Stimulated activated CD8-positive, alpha-beta memory T cell treated with anti-CD3 and anti-CD28 coated beads, Interleukin-12 subunit alpha, Interleukin-12 subunit beta, amount 100 ng/mL, for 4 hours (primary cell): ENCODE data around the gene AGTR1.

Experiments
- DNase-seq: peaks from one replicate; pipeline ENCODE4 v3.0.0-alpha.2; 2020; ENCODE audit warnings: low read depth

AGTR1 gene

DNA sequence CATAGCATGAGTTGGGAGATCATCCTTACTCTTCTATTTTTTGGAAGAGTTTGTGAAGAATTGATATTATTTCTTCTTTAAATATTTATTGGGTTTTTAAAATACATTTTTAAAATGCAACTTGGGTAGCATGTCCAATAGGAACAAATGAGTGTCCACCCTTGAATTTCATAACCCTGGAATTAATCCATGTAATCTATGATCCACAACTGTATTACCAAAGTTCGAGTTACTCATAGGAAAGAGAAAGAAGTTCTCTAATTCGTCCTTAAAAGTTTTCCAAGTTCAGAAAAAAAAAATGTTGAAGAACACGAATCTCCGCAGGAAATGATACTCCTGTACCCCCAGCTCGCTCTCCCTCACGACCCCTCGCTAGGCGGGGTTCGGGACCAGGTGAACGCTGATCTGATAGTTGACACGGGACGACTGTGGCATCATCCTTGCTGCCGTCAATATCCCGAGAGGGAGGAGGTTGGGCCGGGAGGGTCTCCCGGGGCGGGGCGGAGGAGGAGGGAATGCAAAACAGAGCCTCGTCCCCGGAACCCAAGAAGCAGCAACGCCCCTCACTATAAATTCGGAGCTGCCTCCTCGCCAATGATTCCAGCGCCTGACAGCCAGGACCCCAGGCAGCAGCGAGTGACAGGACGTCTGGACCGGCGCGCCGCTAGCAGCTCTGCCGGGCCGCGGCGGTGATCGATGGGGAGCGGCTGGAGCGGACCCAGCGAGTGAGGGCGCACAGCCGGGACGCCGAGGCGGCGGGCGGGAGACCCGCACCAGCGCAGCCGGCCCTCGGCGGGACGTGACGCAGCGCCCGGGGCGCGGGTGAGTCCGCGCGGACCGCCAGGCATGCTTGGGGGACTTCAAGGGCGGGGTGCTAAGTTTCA, at the start of gene AGTR1:
AGTR1 (plus strand) TSS at position 598 of the 884 bp plus-strand sequence. CDS start 43,133 bp downstream, outside the sequence.
- no peak for DNase-seq

DNA sequence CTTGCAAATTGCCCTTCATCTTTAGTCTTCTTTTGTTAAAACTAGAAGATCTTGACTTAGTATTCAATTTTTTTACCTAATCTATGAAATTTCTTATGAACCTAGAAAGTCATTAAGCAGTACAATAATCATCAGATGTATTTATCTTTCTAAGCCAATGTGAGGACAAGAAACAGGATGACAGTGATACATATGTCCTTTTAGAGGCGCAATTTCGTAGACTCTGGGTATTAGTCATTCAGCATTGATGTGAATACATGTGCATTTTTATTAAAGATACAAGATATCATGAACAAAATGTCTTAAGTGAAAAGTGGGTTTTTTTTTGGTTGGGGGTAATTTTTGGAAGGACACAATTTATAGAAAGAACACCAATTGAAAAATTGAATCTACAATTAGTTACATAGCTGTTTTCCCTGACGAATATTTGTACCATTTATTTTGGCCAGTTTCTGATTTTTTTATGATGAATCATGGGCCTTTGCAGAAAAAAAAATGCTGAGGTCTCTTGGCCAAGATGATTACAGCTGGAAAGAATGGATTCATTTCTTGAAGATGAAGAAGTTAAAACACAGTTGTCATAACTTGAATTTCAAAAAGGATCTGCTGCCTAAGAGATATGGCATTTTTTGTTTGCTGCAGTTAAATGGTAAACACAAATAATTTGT, 48.9 kb upstream of the AGTR1 start:
- no peak for DNase-seq

GRCh38 chr3:148651549-148651948, 46.2 kb upstream of the AGTR1 start:
- DNase-seq, result no peak

GRCh38 chr3:148654433-148654832, 43.3 kb upstream of the AGTR1 start:
- DNase-seq, result no peak

- no peak for DNase-seq
Measured at GRCh38 chr3:148657470-148657869, 40.2 kb upstream of the AGTR1 start.

DNA sequence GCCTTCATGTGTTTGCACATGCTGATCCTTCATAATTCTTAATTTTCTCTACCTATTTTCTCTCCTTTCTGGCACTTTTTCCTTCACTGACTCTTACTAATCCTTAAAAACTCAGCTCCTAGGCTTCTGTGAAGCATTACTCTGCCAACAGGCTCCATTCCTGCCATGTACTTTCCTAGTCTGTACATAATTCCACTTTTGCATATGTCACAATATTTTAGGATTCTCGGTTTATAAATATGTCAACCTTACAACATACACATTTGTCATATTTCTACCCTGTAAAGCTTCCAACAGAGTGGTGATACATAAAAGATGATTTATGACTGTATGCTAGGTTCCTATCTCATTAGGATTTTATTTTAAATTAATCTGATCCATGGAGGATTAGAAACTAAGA, 38.2 kb upstream of the AGTR1 start:
- no peak for DNase-seq

DNA sequence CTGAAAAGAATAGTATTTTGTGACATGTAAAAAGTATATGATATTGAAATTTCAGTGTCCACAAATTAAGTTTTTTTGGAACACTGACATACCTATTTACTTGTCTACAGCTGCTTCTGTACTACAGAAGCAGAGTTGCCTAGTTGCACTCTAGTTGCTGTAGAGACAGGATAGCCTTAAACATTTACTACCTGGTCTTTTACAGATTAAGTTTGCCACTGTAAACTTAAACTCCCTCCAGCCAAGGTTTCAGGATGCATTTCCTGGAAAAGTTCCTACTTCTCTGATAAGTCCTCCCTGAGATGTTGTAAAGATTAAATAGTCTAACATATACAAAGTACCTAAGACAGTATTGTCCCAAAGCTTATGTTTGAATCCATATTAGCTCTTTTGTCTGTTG, 17.4 kb upstream of the AGTR1 start:
- no peak for DNase-seq

DNA sequence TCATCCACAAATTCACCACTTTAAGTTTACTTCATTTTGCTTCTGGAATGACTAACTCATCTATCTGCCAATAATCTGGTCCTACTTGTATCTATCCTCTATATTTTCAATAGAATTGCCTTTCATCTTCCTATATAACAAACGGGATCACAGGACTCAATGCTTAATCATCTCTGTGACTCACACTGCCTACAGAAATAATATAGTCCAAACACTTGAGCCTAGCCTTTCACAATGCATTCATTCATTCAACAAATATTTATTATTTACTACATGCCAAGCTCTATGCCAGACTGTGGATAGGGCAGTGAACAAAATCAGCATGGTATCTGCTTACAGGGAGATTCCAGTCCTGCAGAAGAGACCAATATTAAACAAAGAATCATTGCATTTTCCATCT, 16.6 kb upstream of the AGTR1 start:
- no peak for DNase-seq

GRCh38 chr3:148682997-148683396, 14.7 kb upstream of the AGTR1 start:
- no peak for DNase-seq

DNA sequence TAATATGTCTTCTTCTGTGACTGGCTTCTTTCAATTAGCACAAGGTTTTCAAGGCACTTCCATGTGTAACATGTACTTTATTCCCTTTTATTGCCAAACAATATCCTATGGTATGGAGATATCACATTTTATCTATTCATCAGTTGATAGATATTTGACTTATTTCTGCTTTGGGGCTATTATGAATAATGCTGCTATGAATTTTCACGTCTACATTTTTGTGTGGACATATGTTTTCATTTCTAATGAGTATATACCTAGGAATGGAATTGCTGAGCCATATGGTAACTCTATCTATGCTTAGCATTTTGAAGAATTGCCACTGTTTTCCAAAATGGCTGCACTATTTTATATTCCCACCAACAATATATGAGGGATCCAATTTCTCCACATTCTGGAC, 3.6 kb upstream of the AGTR1 start:
- DNase-seq, result no peak

DNA sequence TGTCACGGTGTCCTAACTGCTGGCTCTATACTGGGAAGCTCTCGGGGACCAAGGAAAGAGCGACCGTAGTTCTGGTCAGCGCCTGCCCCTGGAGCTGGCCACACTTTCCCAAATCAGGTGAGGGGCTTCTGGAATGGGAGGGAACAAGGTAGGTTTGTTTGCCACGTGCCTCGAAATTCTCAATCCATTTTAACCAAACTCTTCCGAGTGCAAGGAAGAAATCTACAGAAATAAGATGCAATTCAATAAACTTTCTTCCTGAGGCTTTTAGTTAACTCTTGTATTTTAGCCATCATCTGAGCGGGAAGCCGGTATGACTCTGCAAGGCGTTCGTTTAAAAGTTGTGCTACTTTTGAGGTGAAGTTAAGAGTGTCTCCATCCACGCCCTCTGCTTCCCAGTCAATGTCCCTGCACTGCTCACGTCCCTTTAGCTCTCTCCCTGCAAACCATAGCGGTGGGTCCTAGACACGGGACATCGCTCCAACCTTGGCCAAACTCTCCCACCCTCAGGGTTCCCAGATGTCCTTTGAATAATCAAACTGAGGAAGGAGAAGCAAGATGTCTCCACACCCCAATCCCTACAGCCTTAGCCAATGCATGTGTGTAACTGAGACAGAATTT, 597 bp downstream of the AGTR1 start:
- DNase-seq, result no peak

DNA sequence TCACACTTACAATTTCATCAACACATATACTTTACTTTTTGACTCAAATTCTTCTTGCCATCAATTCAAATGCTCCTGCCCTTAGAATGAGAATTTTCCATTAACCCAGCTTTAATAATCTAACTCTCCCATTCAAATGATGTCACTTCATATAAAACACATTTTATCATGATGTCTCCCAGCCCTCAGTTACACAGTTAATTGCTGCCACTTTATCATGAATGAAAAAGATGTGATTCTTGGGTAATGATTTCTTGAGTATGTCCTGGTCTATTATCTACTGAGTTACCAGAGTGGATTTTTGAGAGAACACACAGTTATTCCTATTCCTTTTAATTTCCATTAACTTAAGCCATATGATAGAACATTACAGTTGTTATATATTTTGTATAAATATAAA, 7.6 kb downstream of the AGTR1 start:
- no peak for DNase-seq

DNA sequence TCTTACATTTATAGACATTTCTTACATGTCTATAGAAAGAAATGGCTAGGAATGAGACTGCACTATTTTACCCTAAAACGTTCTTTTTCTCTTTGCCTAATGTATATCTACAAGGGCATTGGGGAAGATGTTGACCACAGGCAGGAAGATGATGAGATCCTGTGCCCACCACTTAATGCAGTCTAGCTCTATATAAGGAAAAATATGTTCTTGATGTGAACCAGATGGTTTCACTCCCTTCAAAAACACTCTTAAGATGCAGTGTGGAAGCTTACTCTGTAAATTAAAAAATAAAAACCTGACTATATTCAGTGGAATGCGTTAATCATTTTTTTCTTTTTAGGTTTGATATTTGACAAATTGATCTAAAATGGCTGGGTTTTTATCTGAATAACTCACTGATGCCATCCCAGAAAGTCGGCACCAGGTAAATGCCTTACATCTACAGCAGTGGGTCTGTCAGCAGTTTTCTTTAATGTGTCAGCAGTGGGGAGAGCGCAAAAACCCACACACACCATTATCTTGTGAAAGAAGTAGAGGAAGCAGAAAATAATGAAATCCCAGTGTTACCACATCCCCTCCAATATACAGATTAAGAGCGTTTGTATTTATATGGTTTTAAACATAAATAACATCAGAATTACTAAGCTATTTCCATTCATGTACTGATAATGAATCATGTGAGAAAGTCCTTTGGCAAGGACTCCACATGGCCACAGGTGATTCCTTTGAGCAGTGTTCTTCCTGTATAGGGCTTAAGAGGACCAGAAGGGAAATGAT, 10.1 kb downstream of the AGTR1 start:
- DNase-seq, result no peak

DNA sequence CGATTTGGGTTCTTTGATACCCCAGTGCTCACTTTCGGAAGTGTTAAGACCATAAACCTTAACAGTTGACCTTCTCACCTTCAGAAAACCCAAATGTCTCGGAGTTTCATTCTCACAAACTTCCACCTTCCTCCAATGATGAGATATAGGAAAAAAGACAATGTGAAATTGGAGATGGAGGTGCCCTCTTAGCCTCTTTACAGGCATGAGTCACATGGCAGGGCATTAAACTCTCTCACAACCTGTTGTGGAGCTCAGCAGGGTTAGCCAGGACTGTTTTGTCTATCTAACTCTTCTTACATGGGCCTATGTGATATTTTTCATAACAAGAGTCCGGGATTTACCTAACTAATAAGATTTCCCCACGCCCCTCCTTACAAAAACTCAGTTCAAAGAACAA, 10.7 kb downstream of the AGTR1 start:
- no peak for DNase-seq

GRCh38 chr3:148709560-148710253, 12.0 kb downstream of the AGTR1 start:
- DNase-seq, result no peak

DNA sequence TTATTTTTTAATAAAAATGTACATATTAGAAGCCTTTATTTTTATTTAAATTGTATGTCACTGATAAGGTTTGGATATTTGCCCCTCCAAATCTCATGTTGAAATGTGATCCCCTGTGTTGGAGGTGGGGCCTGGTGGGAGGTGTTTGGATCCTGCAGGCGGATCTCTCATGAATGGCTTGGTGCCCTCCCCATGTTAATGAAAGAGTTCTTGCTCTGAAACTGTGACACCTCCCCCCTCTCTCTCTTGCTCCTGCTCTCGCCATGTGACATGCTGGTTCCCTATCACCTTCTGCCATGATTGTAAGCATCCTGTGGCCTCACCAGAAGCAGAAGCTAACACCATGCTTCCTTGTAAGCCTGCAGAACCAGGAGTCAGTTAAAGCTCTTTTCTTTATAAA, 13.0 kb downstream of the AGTR1 start:
- DNase-seq, result no peak

DNA sequence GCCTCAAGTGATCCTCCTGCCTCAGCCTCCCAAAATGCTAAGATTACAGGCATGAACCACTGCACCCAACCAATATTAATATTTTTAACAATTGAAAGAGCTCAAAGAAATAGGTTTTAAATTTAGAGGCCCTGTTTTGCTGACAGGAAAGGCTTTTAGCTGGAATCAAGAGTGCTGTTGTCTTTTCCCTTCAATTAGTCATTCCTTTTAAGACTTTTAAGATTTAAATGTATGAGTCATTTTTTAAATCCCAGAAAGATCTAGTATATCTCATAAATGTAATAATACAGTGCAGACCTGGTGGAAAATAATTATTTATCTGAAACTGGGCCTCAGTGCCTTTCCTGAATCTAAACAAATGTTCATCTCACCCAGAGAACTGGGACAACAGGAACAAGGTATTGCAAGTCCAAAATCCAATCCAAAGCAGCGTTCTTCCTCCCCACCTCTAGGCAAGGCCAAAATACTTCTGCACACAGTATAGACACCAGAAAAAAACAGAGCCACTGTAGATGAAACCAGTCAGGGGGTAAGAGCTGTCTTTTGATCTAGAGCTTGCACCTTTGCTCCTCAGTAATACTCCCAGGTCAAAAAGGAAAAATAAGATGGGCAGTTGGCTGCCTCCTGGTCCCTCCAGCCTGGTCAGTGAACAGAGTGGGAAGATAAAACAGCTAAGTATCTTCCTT, 14.4 kb downstream of the AGTR1 start:
- no peak for DNase-seq

GRCh38 chr3:148714521-148714920, 16.8 kb downstream of the AGTR1 start:
- DNase-seq, result no peak

DNA sequence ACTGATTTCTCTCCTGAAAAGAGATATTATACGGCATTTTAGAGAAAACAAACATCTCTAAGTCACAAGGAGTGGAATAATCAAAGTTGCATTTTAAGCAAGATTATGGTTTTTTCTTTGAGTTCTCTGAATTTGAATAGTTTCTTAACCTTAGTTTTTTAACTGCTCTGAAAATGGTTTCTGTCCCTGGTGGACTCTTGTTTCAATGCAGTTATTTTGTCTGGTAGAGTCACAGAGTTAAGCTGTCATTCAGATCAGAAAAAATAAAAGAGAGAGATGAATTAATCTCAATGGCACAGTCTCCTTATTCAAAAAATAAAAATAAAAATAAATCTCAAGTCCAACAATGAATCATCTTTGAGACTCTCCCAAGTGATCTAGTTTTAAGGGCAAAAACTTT, 19.0 kb downstream of the AGTR1 start:
- no peak for DNase-seq

DNA sequence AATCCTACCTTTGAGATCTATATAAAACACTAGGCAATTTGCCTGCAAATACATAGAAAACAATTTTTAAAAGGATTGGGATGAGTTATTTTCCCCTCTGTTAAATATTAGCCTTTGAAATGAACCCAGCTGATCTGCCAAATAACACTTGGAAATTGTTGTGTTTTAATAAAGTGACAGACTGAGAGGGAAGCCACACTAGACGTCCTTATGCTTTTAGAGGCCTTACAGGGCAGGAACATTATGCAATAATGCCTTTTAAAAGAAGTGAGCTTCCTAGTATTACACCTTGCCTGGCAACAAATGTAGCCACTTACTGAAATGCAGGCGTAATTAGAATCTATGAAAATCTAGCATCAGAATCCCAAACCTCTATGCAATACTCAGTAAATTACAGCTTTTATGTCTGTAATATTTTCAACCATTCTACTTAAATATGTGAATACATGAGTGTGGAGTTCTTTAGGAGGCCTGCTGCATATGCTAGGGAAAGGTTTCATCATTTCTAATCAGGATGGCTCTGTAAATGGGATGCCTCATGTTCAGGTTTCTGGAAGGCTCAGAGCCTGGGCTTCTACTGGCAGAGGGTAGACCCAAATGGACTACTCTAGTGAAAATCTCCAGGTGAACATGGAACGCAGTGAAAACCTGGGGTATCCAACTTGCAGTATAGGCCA, 20.3 kb downstream of the AGTR1 start:
- no peak for DNase-seq
